ENCODE data around the gene MSL3B.

Gene MSL3B

DNA sequence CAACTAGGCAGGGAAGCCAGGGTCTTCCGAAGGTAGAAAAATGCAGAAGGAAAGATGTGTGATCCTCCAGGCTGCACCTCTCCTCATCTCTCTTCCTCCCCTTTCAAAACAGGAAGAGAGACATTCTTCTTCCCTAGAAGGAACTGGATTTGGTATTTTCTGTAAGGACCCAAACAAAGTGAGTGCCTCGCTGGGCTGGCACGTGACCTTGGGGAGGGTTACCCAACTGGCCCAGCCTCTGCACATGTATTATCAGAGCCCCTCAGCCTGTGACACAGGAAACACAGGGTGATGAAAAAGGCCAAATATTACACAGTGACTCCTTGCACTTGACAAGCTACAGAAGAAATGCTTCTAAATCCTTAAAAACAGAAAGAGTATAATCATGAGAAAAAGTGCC is 16.1 kb downstream of the MSL3B start:
- no peak for DNase-seq

DNA sequence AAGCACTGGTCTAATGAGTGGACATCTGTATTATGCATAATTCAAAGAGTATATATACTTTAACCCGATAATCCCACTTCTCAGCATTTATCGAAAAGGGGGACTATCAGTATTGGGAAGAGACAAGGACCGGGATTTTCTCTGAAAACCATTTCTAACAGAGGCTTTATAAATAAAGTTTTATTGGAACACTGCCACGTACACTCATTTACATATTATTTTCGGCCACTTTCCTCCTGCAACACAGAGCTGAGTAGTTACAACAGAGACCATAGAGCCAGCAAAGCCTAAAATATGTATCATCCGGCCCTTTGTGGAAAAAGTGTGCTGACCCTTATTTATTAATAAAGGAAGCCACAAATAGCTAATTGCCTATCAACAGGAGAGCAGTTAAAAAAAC is 17.0 kb downstream of the MSL3B start:
- no peak for DNase-seq

DNA sequence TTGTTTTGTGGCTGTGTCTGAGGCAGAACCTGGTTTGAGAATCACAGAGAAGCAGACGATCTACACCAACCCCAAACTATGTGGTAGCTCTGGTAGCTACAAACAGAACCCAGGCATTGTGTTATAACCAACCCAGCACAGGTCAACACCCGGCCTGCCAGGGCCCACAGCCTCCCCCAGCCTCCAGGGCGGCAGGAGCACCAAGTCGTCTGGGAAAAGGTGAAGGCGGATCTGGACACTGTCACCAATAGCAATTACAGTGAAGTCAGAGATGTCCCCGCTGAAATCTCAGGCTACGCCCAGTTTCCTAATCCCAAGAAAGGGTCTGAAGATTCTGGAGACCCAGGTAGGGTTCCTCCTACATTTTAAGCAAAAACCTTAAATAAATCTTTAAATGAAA is 17.4 kb downstream of the MSL3B start:
- no peak for DNase-seq

DNA sequence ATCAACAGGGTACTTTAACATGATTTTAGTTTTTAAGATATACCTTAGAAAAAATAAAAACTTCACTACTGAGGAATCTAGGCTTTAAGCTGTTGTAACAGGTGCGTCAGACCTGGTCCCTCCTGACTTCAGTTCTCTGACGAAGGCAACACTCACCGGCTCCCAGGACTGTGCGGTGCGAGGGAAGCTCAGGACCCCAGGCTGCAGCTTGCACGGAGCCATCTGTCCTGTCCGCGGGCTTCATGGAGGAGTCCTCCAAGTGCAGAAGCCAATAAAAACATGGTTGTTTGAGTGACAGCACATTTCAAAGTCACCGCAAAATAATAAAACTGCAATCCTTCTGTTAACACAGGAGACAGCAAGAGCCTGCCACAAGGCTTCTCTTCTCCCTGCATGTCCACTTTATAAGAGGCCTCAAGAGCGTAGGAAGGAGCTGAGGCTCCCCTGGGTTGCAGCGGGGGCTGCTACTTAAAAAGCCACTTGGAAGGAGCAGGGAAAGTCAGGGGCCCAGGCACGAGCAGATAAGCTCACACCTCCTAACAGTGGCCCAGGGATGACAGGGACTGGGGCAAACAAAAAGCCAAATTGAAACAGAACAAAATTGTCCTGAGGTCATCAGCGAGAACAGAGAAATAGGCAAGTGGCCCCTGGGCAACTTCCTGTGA is 18.4 kb downstream of the MSL3B start:
- DNase-seq = no peak

DNA sequence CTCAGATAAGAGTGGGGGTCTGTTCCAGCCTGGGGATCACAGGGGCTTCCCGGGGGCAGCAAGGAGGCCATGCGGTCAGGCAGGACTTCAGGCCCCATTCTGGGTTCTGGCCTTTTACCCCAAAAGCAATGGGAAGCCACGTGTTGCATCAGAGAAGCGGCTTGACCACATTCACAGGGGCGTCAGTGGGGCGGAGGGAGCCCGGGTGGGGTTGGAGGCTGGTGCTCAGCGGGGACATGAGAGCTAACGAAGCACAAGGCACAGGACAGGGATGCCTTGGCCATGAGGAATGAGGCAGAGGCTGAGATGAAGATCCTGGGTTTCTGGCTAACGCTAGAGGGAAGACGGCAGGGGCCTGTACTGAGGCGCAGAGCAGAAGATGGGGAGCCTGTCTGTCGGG is 19.9 kb downstream of the MSL3B start:
- DNase-seq = no peak

DNA sequence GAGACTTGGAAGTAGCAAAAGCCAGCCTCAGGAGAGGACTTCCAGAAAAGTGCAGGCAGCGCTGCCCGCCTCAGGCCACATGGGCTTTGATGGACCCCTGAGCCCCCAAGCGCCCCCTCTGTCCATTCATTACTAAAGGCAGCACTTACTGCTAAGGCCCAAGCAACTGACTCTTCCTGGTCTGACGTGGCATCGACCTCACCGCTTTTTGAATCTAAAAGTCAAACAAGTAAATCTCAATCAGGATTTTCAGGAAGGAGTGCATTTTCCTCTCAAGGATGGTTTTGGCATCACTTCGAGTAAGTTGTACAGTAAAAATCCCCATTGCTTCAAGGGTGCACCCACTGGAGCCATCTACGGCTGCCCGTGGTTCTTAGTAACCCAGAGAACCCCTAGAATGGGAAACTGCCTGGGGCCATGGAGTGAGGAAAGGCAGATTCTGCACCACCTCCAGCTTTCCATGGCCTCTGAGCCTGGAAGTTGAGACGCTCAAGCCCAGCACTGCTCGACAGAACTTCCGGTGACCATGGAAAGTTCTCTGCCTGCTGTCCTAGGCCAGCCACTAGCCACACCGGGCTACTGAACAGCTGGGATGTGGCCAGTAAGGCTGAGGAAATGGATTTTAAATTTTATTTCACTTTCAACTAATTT is 20.8 kb downstream of the MSL3B start:
- no peak for DNase-seq

DNA sequence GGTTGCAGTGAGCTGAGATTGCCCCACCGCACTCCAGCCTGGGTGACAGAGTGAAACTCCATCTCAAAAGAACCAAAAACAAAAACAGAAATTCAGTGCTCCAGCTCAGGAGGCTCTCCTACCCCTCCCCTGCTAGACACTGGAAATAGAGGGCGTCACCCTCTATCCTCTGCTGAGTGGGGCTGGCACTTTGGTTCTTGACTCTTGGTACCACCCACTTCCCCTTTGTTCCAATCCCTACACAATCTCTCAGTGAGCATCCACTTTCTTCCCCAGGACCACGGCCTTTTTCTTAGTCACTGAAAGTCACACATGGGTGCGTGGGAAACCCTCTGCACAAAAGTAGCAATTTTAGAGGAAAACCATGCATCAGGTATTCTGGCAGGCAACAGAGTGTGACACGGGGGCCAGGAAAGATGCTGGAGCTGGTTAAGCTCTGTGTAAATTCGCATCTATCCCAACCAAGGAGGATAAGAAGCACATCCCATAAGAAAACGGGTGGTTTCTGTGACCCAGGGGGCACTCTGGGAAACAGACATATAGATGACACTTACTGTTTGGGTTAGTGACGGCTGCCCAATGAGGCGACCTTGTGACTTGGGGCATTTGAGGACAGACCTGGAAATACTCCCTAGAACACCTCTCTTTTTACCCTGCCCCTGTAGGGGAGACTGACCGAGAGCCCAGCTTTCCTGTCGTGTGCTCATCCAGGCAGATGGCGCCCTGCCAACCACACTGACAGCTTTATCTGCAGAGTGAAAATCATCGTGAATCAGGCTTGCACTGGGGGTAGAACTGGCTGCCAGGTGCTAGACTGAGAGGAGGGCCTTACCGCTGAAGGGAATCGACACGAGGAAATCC is 21.6 kb downstream of the MSL3B start:
- DNase-seq = no peak

DNA sequence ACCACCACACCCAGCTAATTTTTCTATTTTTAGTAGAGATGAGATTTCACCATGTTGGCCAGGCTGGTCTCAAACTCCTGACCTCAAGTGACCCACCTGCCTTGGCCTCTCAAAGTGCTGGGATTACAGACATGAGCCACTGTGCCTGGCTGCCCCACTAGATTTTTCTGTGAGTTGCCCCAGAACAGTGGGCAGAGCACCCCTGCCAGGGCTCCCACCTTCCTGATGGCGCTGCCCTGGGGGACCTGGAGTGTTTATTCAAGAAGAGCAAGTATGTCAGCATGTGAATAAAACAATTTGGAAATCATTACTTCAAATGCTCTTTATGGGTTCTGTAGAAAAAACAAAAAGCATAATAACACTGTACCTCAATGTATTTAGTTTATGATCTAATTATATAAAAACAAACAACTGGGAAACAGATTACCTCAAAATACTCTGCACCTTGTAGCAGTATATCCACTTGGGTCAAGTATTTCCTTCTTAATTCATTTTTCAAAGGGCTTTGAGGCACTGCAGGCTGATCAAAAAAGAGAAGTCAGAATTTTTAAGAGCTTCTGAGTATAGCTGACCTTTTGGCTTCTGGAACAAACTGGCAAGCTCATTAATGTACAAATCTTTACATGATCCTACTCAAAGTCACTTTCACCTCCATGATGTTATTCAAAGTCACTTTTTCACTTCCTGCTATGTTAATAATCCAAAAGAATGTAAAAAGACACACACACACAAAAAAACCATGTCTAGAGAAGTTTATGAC is 22.7 kb downstream of the MSL3B start:
- DNase-seq = no peak

DNA sequence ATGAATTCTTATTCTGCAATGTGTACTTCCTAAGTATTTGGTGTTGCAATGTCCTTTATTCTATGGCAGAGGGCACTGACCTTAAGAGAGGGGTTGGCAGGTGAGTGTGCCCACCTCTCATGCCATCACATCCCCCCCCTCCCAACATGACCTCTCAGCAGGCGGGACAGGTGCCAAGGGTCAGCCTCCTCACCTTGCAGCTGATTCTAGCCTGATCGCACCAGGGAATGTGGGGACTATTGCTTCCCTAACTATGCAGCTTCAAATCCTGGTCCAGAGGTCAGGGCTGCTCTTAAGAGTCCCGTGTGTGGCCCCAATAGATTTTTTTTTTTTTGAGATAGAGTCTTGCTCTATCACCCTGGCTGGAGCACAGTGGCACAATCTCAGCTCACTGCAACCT is 23.4 kb downstream of the MSL3B start:
- DNase-seq = no peak

DNA sequence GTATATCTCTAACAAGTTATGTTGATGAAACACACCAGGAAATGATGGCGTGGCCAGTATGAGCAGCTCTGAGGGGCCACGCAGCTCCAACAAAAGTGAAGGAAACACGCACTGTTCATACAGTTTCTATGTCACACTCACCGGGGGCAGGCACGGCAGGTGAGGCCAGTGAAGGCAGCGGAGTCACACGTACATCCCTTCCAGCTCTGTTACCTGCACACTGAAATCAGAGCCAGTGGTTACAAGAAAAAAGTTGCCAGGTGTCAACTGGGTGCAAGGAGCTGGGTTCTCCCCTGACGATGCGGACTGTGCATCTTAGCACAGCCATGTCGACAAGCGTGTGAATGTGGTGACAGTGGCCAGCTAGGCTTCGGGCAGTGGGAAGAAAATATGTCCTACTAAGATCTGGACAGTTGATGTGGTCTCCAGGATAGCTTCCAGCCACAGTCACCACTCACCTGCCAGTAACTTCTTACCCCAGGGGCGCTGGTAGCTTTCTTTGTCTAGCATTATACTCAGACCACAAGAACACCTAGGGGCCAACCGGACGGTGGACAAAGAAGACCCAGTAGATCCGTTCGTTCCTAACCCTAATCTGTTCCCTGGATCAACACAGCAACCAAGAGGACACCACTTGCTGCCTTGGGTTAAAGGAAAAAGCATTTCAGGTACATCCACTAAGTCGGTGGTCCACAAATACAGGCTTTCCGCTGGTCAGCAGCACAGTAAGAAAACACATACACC is 23.9 kb downstream of the MSL3B start:
- no peak for DNase-seq

DNA sequence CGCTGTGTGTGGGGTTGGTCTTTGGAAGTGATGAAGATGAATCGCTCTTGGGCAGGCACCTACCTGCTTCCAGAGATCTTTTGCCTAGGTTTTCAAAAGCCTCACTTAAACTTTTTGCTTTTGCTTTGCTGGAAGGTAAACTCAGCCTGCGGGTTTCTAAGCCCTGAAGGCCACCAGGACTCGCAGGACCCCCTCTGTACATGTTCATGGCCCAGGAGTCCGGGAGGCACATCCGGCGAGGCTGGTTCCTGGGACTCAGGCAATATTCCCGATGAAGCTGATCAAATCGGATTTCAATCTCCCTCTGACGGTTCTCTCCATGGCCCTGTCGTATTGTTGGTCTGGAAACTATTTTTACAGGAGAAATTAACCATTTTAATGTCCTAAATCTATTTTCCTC is 27.0 kb downstream of the MSL3B start:
- DNase-seq = no peak

DNA sequence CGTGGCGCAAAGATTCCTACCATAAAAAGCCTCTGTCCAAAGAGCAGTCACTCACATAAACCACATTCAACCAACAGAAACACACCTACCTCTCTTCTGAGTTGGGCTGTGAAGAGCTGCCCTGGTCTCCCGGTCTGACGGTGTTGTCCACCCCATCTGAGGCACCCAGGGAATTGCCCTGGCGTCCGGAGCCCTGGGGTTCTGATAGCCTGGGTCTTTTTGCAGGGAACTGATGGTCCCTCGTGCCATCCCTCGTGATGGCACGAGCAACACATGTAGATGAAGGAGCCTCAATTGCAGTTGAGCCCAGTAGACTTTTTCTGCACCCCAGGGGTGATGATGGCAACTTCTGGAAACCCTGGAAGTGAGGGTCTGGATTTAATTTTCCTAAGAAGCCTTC is 27.7 kb downstream of the MSL3B start:
- DNase-seq = no peak

DNA sequence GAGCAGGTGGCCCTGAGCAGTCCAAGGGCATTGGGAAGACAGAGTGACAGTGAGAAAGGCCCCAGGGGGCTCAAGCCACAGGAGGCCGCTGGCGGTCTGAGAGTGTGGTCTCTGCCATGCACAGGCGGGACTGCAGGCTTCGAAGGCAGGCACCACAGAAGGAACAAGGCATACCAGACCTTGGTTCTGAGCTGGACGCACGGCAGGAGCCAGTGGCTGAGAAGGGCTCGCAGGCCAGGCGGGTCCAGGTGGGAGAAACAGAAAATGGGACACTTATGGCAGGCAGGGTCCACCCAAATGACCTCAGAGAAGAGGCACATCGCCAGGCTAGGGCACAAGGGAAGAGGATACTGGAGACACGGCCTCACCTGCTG is 28.8 kb downstream of the MSL3B start:
- DNase-seq = no peak

DNA sequence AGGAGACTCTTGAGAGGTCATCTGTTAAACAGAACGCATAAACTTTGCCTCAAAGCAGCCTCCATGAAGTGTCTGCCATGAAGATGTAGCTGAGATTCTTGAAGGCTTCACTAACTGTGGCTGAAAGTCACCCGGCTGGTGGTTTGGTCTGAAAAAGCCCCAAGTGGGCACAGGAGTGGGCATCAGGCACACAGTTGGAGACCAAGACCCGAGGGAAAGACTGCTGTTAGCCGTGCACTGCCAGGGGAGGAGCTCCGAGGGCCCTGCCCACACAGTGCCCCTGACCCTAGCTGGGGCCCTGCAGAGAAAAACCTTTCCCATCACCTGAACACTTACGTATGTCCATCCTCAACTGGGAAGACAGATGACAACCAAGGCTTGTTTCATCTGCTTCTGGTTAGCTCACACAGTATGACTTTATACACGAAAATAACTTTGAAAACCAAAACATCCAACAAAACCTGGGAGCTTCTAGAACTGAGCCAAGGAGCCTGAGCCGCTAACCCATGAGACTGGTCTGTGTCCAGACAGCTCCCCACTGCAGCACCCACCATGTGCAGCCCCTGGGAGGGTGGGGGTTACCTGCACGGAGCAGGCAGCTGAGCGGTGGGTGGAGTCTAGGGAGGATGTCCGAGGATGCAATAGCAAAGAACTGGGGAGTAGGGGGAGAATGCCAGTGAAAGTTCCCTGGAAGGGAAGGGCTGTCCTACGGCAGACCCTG is 29.3 kb downstream of the MSL3B start:
- no peak for DNase-seq

DNA sequence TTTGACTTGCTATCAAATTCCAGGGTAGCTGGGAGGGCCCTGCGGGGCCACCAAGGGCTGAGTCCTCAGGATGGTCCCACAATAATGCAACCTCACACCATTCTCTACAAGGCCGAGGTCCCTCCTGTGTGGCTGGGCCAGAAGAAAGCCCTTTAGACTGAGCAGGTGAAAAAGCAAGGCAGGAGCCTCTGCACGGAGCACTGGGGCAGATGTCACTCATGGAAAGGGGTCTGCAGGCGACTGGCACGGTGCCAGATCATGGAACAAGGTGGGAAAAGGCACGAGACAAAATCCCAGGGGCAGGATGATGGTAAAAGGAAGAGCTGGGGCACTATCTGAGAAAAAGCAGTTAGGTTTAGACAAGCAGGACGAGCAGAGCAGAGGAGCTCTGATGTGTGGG is 29.9 kb downstream of the MSL3B start:
- no peak for DNase-seq

DNA sequence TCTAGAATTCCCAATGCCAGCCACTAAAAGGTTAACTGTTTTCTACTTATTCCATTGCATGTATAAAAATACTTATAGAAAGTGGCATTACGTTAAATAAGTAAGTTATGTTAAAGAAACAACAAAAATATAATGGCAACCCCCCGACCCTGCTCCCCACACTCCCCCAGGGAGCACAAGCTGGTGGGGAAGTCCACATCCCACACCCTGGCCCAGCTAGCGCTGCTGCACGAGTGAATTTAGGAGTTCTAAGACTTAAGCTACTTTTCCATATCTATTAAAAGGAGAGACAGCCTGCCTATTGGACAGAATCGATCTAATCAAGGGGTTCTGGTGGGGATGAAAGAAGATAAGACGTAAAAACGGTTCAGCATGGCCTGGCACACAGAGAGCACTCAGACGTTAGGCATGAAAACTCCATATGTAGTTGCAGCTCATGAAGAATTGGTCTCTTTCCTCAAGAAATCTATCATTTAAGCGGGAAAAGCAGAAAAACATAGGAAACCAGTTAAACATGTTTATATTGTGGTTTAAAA is 30.4 kb downstream of the MSL3B start:
- no peak for DNase-seq

DNA sequence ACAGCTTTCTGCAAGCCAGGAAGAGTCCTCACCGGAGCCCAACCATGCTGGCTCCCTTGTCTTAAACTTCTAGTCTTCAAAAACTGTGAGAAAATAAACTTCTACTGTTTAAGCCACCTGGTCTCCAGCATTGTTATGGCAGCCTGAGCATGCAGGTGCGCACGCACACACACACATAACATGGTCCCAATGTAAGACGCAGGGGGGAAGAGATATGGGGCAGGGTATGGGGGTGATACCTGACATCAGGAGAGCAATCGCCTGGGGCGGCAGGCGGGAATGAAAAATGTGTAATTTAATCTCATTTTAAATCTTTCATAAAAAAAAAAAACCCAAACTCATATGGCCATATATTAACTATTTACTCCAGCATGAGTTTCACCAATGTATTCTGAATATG is 31.8 kb downstream of the MSL3B start:
- DNase-seq = no peak

DNA sequence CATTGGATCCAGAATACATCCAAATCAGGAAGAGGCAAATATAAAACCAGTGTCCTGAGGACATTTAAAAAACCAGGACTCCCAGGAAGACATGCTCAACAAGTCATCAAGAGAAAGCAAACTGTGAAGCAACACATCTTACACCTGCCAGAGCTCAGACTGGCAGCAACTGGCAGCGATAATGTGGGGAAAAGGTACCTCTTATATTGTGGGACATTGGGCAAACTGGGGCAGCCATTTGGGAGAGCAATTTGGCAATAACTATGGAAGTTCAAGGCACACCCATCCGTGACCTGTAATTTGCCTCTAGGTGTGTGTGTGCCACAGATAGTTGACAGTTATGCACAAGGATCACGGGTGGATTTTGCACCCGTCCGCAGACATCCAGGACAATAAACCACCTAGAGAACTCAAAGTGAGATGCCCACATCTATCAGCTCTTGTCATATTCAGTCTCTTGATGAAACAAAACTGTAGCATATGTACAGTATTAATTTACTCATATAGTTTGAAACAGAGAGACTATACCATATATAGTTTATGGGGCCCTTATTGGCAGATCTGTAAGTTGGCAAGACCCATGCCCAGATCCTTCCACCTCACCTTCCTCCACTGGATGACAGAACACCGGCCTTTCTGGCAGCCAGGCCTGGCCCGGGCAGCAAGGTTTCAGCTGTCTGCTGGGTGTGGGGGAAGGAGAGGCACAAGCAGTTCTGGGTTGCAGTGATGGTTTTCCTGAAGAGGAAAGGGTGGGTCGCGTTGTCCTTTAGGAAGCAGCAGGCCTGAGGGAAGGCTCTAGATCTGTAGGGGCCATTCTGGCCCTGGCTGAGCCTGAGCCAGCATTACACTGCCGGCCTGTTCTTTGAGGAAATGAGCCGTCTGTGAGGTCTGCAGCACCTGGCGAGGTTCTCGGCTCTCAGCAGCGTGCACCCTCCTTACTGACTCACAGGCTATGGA is 32.7 kb downstream of the MSL3B start:
- DNase-seq = no peak

DNA sequence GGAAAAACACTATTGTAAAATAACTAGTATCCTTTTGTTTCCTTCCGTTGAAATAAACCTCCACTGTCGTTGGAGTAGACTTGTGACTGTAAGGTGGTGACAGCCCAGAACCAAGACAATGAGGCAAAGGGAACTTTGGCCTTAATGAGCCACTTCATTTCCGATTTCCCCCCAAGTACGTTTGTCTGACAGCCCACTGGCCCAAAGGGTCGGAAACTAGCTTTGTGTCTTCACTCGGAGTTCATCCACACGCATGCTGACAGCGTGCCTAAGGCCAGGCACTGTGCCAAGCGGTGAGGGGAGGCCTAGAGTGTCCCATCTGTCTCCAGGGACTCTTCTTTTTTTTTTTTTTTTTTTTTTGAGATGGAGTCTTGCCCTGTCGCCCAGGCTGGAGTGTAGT is 34.8 kb downstream of the MSL3B start:
- DNase-seq = no peak

DNA sequence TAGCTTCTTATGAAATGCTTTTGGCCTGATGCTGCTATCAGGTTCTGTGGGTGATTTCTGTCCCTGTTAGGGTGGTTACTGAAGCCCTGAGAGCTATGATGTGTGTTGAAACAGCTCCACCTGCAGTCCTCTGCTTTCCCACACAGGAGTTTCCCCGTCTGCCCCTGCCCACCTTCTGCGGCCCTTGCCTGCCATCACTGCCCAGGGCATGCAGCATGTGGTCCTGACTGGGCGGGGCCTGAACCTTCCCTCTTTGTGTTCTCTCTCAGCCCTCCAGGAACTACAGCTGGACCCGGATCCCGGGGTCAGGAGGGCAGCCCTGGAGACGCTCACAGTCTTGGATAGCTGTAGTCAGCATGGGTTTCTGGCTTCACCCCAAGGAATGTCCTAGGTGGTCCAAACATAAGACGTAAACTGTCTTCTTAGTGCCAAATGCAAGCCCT is 35.3 kb downstream of the MSL3B start:
- no peak for DNase-seq

Data from T-helper 1 cell (primary cell).